ENCODE results near the gene DNAH17.

Gene DNAH17

DNA sequence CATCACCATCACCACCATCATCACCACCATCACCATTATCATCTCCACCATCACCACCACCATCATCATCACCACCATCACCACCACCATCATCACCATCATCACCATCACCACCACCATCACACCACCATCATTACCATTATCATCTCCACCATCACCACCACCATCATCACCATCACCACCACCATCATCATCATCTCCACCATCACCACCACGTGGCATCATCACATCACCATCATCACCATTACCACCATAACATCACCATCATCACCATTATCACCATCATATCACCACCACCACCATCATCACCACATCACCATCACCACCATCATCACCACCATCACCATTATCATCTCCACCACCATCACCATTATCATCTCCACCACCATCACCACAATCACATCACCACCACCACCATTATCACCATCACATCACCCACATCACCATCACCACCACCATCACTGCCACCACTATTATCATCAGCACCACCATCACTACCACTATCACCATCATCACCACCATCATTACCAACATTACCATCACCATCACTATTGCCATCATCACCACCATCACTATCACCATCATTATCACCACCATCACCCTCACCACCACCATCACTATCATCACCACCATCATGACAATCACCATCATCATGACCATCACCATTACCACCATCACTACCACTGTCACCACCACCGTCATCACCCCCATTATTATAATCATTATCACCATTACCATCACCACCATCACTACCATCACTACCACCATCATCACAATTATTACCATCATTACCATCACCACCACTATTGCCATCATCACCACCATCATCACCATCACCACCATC lies 99.1 kb downstream of the DNAH17 start:
- Histone ChIP-seq H3K79me2 (ENCODE audit: control insufficient read depth, low read length) (no peaks in the 10 kb centered on the region), H3F3A (ENCODE audit: control insufficient read depth, insufficient read depth) (no peaks in the 10 kb centered on the region), H4K20me1 (ENCODE audit: control insufficient read depth, insufficient read depth, low read depth, low read length) (no peaks in the 10 kb centered on the region), H3K36me3 (ENCODE audit: control insufficient read depth, low read length) (no peaks in the 10 kb centered on the region), H3K9me3 (ENCODE audit: control insufficient read depth, insufficient read depth, low read length) (no peaks in the 10 kb centered on the region), H3K4me3 (ENCODE audit: low read length) (no peak overlapping the region), H3K4me1 (ENCODE audit: control insufficient read depth, low read length) (no peaks in the 10 kb centered on the region), H3K9me2 (replicated peaks; ENCODE audit: control insufficient read depth, low read length) (no peaks in the 10 kb centered on the region), H3K27ac (ENCODE audit: low read depth, low read length) (no peak overlapping the region), H3K4me2 (ENCODE audit: low read length) (no peak overlapping the region), H3K27me3 (ENCODE audit: control insufficient read depth, low read length) (peaks cover 4% of the 10 kb centered on the region; the same call in 1 of the 2 replicates)
- no peak for TF ChIP-seq EZH2phosphoT487 (IDR thresholded peaks at IDR 0.05; ENCODE audit: borderline replicate concordance, low read length)
- TF ChIP-seq, protein P1, sequence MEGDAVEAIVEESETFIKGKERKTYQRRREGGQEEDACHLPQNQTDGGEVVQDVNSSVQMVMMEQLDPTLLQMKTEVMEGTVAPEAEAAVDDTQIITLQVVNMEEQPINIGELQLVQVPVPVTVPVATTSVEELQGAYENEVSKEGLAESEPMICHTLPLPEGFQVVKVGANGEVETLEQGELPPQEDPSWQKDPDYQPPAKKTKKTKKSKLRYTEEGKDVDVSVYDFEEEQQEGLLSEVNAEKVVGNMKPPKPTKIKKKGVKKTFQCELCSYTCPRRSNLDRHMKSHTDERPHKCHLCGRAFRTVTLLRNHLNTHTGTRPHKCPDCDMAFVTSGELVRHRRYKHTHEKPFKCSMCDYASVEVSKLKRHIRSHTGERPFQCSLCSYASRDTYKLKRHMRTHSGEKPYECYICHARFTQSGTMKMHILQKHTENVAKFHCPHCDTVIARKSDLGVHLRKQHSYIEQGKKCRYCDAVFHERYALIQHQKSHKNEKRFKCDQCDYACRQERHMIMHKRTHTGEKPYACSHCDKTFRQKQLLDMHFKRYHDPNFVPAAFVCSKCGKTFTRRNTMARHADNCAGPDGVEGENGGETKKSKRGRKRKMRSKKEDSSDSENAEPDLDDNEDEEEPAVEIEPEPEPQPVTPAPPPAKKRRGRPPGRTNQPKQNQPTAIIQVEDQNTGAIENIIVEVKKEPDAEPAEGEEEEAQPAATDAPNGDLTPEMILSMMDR (IDR thresholded peaks at IDR 0.05; ENCODE audit: low read depth, low read length, poor library complexity, severe bottlenecking), result no peak

DNA sequence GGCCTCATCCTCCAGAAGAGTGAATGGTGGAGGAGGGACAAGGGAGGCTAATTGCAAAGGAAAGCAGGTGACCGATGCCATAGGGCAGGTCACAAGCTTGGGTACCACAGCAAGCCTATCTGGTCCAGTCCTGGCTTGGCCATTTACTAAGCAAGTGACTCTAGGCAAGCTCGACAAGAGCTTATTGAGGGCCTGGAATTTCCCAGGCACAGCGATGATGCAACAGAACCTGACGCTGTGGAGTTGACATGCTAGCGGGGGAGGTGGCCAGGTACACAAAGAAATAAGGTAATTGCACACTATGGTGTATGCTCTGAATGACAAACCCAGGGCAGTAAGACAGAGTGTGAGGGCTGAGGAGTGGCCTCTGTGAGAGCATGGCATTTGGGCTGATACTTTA lies 100.2 kb downstream of the DNAH17 start:
- H3F3A ChIP-seq (ENCODE audit: control insufficient read depth, insufficient read depth), result no peaks in the 10 kb centered on the region
- no peaks in the 10 kb centered on the region for H4K20me1 ChIP-seq (ENCODE audit: control insufficient read depth, insufficient read depth, low read depth, low read length)
- H3K4me3 ChIP-seq (ENCODE audit: low read length), result no peak overlapping the region
- H3K27ac ChIP-seq (ENCODE audit: low read depth, low read length), result no peak overlapping the region
- no peaks in the 10 kb centered on the region for H3K27me3 ChIP-seq (ENCODE audit: control insufficient read depth, low read length)
- no peaks in the 10 kb centered on the region for H3K36me3 ChIP-seq (ENCODE audit: control insufficient read depth, low read length)
- H3K9me3 ChIP-seq (ENCODE audit: control insufficient read depth, insufficient read depth, low read length), result no peaks in the 10 kb centered on the region
- H3K4me1 ChIP-seq (ENCODE audit: control insufficient read depth, low read length), result no peaks in the 10 kb centered on the region
- TF ChIP-seq, protein P1 (IDR thresholded peaks at IDR 0.05; ENCODE audit: low read depth, low read length, poor library complexity, severe bottlenecking), result no peak
- no peak for TF ChIP-seq EZH2phosphoT487 (IDR thresholded peaks at IDR 0.05; ENCODE audit: borderline replicate concordance, low read length)
- H3K4me2 ChIP-seq (ENCODE audit: low read length), result no peak overlapping the region
- H3K9me2 ChIP-seq (replicated peaks; ENCODE audit: control insufficient read depth, low read length), result no peaks in the 10 kb centered on the region
- no peaks in the 10 kb centered on the region for H3K79me2 ChIP-seq (ENCODE audit: control insufficient read depth, low read length)

DNA sequence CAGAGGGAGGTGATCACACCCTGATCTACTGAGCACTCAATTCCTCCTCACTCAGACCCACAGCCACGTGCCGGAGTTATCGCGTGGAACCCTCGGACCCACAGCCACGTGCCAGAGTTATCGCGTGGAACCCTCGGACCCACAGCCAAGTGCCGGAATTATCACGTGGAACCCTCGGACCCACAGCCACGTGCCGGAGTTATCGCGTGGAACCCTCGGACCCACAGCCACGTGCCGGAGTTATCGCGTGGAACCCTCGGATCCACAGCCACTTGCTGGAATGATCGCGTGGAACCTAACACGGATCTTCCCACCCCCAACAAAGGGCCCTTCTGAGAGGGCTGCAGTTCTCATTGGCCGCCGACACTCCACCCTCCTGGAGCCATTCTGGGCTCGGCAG lies 101.0 kb downstream of the DNAH17 start:
- H4K20me1 ChIP-seq (ENCODE audit: control insufficient read depth, insufficient read depth, low read depth, low read length), result no peaks in the 10 kb centered on the region
- H3K27me3 ChIP-seq (ENCODE audit: control insufficient read depth, low read length), result no peaks in the 10 kb centered on the region
- TF ChIP-seq, protein P1 (IDR thresholded peaks at IDR 0.05; ENCODE audit: low read depth, low read length, poor library complexity, severe bottlenecking), result no peak
- no peak for TF ChIP-seq EZH2phosphoT487 (IDR thresholded peaks at IDR 0.05; ENCODE audit: borderline replicate concordance, low read length)

More for the DNA sequence above, 101.0 kb downstream of the DNAH17 start:
- Histone ChIP-seq H3K27ac (ENCODE audit: low read depth, low read length) (no peak overlapping the region), H3K9me2 (replicated peaks; ENCODE audit: control insufficient read depth, low read length) (no peaks in the 10 kb centered on the region), H3K79me2 (ENCODE audit: control insufficient read depth, low read length) (no peaks in the 10 kb centered on the region), H3K4me2 (ENCODE audit: low read length) (no peak overlapping the region), H3K4me1 (ENCODE audit: control insufficient read depth, low read length) (no peaks in the 10 kb centered on the region), H3K36me3 (ENCODE audit: control insufficient read depth, low read length) (no peaks in the 10 kb centered on the region), H3F3A (ENCODE audit: control insufficient read depth, insufficient read depth) (no peaks in the 10 kb centered on the region), H3K4me3 (ENCODE audit: low read length) (no peak overlapping the region), H3K9me3 (ENCODE audit: control insufficient read depth, insufficient read depth, low read length) (no peaks in the 10 kb centered on the region)

All from DOHH2 (cell line).